Astrocyte (in vitro differentiated cells and primary cell): ENCODE data around the gene CNTLN.

ENCODE experiments used
- EZH2 ChIP-seq: IDR thresholded peaks from 2 replicates; pipeline ENCODE4 v1.6.1; 2012; ENCODE audit warnings: mild to moderate bottlenecking, low read length, inconsistent platforms; ENCODE audit not compliant: insufficient read depth
- TF ChIP-seq, protein P1 (sequence below): IDR thresholded peaks from 2 replicates; pipeline ENCODE4 v1.5.1; 2011; ENCODE audit warnings: low read depth, mild to moderate bottlenecking, inconsistent platforms, low read length, moderate library complexity; ENCODE audit not compliant: insufficient read depth

DNA sequence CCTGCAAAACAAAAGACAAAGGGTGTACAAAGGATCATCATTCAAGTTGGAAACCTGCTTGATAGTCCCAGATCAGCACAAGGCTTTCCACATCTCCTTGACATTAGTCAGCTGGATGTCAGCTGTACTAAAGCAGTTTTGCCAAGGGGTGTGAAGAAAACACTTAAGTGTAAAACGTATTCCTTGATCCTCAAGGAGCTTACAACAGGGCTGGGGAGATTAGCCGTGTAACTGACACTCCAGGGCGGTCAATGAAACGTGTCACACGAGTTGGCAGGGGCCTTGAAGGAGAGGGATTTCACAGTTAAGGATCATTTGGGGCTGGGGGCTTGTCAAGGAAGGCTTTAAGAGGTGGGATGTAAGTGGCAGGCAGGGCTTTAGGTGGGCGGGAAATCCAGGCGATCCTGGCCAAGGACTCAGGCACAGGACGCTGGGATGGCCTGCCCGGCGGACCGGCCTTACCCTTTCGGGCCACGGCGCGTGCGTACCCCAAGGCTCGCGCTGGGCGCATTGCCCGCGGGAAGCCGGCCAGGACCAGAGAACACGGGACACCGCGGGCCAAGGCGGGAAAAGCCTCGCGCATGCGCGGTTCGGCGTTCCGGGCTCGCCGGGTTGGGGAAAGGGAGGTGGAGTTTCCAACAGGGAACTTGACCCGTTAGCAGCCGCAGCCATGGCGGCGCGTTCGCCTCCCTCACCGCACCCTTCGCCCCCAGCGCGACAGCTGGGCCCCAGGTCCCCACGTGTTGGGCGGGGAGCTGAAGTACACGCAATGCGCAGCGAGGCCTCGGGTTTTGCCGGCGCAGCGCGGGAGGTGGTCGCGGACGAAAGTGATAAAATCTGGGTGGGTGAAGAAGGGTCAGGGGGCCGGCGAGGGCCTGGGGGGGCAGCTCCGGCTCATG, at the start of gene CNTLN:
- TF ChIP-seq, protein P1, sequence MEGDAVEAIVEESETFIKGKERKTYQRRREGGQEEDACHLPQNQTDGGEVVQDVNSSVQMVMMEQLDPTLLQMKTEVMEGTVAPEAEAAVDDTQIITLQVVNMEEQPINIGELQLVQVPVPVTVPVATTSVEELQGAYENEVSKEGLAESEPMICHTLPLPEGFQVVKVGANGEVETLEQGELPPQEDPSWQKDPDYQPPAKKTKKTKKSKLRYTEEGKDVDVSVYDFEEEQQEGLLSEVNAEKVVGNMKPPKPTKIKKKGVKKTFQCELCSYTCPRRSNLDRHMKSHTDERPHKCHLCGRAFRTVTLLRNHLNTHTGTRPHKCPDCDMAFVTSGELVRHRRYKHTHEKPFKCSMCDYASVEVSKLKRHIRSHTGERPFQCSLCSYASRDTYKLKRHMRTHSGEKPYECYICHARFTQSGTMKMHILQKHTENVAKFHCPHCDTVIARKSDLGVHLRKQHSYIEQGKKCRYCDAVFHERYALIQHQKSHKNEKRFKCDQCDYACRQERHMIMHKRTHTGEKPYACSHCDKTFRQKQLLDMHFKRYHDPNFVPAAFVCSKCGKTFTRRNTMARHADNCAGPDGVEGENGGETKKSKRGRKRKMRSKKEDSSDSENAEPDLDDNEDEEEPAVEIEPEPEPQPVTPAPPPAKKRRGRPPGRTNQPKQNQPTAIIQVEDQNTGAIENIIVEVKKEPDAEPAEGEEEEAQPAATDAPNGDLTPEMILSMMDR, result no peak
- TF ChIP-seq EZH2, result no peak
